Activated CD8-positive, alpha-beta memory T cell treated with anti-CD3 and anti-CD28 coated beads for 1 hour (primary cell): ENCODE results near the gene PDSS2.
A peak's percentile ranks its signal among the peaks of the same experiment; 100 is the strongest.
"Not testable (repeated sequence)": the region's sequence is repeated elsewhere in the genome, so short reads cannot be mapped to it uniquely, and the experiment has no call there.

Experiments
- DNase-seq, 2 donors: peaks; one replicate each; pipeline ENCODE4 v3.0.0-alpha.2; 2020; ENCODE audit warnings: low read depth in 1 of 2; ENCODE audit errors: extremely low read depth in 1 of 2

PDSS2 gene

DNA sequence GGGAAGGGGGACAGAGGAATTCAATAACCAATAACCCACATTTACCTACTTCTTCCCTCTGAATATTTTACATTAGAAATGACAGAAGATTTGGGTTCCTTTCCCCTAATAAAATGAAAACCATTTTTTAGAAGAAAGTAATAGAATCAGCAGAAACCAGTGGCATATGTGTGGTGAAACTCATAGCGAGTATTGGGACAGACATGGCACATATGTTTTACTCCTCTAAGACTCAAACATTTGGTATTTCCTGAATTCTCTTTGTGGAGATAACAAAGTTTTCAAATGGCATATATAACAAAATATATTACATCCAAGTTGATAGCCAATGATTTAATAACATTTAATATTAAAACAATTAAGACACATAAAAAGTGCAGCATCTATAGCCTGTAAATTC, 331.2 kb downstream of the PDSS2 start:
- no peak for DNase-seq

DNA sequence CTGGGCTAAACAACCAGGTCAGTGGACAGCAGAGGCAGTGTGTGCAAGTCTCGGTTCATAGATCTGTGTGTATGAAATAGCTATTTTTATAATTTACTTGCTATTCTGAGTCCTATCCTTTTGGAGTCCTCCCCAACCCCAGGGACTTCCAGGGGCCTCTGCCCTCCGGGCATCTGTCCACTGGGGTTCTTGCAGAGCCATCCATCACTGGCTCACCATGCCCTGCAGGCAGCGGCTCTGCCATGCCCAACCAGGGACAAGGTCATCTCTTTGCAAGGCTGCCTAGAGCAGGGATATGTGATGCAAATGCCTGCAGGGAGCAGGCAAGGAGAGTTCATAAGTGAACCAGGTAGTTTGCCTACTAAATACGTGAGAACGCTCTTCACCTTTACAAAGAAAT, 333.6 kb downstream of the PDSS2 start:
- no peak for DNase-seq

DNA sequence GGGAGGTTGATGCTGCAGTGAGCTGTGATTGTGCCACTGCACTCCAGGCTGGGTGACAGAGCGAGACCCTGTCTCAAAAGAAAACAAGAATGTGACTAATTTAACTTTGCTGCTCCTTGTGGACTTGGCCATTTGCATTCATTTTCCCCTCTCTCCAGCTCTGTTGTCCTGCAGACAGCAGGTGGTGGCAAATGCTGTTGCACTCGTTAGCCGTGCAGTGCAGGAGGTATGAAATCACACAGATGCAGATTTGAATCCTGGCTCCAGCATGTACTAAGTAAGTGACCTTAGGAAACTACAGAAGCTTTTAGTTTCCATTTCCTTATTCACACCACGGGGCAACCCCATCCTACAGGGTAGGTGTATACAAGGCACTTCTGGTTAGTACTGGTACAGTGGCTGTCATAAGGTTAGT, 334.4 kb downstream of the PDSS2 start:
- DNase-seq: no peak

DNA sequence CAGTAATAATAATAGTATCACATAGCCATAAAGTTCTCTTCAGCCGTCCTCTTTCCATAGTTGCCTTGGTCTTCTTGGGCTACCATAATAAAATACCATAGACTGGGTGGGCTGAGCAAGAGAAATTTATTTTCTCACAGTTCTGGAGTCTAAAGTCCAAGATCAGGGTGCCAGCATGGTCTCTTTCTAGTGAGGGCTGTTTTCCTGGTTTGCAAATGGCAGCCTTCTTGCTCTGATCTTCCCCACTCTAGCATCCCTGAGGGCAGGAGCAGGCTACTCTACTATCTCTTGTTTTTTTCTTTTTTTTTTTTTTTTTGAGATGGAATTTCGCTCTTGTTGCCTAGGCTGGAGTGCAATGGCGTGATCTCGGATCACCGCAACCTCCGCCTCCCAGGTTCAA, 335.9 kb downstream of the PDSS2 start:
- no peak for DNase-seq

DNA sequence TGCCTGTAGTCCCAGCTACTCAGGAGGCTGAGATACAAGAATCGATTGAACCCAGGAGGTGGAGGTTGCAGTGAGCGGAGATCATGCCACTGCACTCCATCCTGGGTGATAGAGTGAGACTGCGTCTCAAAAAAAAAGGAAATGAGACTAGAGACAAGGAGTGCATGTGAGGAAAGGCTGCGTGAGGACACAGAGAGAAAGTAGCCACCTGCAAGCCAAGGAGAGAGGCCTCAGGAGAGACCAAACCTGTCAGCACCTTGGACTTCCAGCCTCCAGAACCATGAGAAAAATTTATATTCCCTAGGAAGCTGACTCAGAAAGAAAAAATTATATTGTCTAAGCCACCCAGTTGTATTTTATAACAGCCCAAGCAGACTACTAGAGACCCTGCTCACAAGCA, 336.6 kb downstream of the PDSS2 start:
- DNase-seq: no peak

DNA sequence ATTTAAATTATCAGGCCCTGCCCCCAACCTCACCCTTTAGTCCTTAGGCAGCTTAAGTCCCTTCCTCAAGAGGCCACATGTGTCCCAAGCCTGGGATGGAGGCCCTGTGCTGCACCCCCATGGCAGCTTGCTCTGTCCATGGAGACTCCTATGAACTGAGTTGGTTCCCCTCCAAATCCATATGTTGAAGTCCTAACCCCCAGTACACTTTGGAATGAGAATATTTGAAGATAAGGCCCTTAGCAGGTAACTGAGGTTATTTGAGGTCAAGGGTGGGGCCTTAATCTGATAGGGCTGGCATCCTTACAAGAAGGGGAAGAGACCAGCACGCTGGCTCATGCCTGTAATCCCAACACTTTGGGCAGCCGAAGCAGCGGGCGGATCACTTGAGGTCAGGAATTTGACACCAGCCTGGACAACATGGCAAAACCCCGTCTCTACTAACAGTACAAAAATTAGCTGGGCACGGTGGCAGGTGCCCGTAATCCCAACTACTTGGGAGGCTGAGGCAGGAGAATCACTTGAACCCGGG, 337.3 kb downstream of the PDSS2 start:
- DNase-seq: no peak

DNA sequence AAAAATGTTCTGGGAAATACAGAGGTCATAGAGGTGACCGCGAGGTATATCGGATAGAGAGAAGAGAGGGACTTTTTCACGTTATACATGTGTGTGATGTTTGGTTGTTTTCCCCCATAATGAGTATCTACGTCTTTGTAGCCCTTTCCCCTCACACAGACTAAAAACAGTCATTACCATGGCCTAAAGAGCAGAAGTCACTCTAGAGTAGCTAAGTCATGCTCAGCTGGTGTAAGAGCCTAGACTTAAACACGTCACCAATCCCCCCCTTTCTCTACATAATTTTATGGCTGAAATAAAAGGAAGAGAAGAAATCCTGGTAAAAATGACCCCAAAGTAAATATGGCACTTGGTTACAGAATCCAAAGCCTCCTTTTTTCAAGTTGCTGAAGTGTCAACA, 338.1 kb downstream of the PDSS2 start:
- no peak for DNase-seq

DNA sequence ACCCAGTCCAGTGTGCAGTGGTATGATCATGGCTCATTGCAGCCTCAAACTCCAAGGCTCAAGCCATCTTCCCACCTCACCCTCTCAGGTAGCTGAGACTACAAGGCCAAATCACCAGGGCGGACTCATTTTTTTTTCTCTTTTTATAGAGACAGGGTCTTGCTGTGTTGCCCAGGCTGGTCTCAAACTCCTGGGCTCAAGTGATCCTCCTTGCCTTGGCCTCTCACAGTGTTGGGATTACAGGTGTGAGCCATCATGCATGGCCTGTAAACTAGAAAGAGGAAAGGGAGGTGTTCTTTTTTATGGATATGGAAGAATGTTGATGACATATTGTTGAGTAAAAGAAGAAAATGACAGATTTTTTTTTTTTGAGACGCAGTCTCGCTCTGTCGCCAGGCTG, 339.0 kb downstream of the PDSS2 start:
- no peak for DNase-seq

DNA sequence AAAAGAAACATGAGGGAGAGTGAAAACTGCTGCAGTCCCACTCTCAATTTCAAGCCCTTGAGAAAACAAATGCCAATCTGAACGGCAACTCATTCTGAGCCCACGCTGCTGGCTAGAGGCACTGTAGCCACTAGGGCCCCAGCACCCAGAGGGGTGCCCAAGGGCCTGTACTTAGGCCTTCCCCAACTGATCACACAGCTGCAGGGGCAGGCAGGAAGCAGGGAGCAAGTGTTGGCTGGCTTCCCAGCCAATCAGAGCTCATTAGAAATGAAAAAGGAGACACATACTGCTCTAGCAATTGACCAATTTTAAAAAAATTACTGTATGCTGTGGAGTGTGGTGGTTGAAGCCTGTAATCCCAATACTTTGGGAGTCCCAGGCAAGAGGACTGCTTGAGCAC, 340.4 kb downstream of the PDSS2 start:
- no peak for DNase-seq

DNA sequence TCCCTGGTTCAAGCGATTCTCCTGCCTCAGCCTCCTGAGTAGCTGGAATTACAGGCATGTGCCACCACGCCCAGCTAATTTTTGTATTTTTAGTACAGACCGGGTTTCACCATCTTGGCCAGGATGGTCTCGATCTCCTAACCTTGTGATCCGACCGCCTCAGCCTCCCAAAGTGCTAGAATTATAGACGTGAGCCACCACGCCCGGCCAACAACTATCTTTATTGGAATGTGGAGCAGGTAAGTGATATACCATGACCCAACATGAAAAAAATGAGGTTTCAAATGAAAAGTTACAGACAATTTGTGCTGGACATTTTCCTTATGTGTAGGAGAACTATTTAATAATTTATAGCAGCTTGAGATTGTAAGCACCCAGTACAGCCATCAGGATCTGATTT, 340.8 kb downstream of the PDSS2 start:
- not testable (repeated sequence) for DNase-seq

DNA sequence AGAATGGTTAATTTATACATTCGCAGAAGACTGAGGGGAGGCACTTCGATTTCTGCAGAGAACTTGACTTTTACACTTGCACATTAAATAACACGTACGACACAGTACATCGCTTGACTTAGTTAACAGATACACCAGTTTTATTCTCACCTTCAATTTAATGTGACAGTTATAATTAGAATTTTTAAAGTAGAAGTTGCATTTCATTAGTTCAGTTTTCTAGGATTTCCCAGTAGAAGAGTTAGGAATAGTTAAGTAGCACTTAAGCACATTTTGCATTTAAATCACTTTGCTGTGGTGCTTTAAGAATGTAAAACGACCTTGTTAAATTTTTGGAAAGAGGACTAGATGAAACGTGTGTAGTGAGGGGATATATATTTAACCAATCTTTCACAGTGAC, 342.4 kb downstream of the PDSS2 start:
- no peak for DNase-seq

DNA sequence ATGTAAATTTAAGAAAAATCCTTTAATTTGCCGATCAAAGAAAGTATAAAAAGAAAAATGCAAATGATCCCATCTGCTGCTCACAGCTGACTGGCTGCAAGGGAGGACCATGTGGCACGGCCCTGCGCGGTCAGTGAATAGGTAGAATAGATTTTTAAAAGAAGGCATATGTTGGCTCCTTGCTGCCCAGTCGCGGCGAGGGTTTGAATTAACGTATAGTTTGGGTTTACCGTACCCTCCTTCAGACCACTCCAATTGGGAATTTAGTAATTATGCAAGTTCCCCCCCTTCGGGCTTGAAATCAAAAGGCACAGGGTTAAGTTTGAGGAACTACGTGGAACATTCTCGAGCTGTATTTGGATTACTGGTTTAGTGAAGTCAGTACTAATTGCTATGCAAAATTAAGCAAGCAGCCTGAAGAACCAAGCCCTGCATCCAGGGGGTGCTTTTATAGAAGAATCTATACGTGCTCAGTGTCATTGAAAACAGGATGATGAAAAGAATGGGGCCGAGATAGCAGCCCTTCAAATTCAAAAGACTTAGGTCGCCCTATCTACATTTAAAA, 343.0 kb downstream of the PDSS2 start:
- DNase-seq: no peak

DNA sequence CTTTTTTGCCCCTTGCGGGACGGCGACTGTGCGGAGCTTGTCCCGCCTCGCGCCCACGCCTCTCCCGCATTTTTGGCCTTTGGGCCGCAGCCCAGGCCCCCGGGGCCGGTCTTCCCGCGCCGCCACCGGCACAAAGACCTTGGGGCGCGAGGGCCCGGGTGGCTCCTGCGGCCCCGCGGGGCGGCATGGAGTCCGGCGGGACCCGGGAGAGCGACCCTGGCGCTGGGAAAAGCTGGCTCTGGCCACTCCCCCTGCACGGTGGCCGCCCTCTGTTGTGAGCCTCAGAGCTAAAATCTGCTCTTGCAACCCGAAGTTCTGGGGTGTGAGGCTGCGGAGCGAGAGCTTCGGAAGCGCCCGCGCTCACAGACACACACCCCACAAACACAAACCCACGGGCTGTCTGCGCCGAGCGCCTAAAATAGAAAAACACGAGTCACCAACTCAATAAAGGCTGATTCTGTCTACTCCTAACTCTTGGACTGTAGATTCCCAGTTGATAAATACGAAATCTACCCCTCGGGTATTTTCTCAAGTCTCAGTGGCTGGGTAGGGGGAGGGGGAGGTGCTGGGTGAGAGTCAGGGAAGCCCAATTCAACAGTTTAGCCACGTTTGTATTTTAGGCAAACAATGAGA, 343.6 kb downstream of the PDSS2 start:
- no peak for DNase-seq

DNA sequence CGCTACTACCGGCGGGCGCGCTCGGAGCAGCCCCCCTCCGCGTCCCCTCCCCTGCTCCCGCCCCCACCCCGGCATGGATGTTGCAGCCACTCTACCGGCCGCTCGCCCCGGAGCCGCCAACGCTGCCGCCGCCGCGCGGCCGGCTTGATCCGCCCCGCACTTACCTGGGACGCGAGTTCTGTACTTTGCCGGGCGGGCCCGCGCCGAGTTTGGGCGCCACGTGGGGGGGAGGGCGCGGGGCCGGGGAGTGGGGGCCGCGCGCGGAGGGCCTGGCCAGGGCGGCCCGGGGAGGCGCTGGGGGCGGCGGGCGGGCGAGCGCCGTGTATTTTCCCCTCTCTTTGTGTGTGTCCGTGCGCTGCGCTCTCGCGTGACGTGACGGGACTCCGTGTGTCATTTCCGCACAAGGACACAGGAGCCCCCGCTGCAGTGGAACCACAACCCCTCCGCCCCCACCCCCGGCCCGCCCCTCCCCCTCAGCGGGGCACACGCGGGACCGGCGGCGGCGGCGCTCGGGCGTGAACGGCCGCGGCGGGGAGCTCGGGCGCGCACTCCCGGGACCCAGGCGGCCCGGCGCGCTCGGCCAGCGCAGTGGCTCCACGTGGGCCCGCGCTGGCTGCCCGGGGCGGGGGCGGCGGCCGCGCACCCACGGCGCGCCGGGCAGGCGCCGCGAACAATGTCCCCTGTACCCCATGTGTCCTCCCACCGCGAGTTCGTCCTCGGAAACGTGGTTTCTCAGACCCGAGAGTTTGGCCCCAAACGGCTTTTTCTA, 344.3 kb downstream of the PDSS2 start, which contains the start of gene BEND3:
BEND3 (minus strand) TSS at position 590 of the 769 bp plus-strand sequence. CDS start 16,230 bp downstream, outside the sequence.
- peak in 1 of 2 donors; percentile 5 for DNase-seq

DNA sequence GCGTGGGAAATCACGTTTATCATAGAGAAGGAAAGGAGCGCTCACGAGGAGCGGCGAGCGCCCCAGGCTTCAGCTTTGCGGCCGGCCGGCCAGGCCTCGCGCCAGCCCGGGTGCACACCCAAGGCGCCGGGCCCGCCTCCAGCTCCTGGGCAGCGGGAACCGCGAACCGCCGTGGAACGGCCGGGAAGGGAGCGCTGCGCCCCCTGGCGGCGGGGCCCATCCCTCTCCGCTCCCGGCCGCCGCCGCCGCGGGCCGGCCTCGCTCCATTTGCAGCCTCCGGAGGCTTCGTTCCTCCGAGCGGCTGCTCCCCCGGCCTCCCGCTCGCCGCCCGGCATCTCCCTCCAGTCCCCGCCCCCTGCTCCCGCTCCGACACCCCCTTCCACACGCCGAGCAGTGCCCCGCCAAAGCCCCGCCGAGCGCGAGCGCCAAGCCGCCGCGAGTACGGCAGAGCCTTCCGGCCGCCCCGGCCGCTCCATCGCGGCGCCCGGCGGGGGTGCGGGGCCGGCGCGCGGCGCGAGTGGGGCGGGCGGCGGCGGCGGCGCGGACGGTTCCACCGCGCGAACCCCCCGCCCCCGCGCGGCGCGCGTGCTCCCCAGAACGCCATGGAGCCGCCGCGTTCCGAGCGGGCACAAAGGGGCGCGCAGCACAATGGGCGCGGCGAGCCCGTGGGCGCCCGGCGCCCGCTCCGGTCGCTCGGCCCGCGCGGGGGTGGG, 345.0 kb downstream of the PDSS2 start:
- peak; percentile 19 to 63 for DNase-seq

DNA sequence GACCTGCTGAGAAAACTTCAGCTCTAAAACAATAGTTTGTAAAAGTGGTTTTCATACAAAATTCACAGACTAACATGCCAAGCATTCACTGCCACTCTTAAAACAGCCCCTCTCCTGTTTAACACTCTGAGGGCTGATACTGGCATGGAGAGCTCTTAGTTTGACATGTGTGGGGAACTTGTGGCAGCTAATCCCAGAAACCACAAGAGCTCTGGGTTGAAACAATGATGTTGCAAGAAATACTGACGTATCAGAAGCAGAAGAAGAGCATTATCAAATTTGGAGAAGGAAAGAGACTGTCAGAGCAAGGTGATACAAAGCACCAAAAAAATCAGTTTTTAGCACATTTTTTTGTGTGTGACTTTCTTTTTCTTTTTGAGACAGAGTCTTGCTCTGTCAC, 349.2 kb downstream of the PDSS2 start:
- DNase-seq: no peak

DNA sequence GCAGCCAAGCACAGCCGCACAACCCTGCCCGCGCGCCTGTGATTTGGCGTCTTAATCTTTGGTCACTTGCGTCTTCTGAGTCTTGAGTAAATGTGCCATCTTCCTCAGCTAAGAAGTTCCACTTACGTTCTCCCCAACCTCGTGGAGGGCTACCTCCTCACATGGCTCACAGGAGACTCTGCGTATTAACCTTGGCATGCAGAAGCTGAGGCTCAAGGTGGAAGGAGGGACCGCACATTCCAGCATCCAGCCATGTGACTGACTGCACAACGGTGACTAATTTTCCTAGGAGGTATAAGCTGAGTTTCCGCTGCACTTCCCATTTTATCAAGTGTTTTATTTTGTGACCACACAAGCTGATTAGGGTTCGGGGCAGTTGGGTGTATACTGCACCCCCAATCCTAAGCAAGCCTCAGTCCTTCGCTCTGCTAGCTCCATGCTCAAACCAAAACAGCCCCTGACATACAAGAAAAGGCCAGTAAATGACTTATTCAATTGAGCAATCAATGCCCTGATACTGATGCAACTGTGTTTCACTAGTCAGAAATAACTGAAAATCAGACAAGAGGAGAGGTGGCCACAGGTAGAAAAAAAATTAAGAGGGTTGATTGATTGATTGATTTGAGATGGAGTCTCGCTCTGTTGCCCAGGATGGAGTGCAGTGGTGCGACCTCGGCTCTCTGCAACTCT, 351.0 kb downstream of the PDSS2 start:
- DNase-seq: no peak

DNA sequence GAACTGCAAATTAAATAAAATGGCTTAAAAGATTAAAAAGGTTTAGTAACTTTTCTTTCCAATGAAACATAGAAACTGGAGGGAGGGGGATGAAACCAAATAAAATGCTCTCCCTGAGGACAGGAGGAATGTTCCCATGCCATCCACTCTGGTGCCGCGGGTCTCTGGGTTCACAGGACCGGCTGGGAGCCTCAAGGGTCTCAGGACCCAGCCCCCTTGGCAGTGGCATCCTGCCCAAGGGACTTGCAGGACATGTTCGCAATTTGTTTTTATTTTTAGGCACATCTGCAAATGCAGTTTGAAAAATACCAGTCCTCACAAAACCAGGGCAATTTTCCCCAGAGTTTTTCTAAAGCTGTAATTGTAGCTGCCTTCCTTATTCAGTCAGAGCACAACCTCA, 351.6 kb downstream of the PDSS2 start:
- no peak for DNase-seq

DNA sequence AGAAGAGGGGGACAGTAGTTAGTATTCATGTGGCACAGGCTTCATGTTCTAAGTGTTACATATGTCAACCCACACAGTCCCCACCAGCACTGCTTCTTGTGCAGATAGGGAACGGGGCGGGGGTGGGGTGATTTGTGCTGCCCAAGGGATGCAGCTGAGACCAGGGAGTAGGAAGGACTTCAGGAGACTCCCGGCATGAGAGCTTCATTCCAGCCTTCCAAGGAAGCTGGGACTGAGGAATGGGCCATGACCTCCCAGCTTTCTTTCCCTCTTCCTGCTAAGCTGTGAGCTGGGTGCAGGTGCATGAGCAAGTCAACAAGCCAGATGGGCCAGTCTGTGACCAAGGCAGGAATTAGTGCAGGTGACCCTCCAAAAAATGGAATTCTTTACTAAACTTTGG, 353.2 kb downstream of the PDSS2 start:
- DNase-seq: no peak

DNA sequence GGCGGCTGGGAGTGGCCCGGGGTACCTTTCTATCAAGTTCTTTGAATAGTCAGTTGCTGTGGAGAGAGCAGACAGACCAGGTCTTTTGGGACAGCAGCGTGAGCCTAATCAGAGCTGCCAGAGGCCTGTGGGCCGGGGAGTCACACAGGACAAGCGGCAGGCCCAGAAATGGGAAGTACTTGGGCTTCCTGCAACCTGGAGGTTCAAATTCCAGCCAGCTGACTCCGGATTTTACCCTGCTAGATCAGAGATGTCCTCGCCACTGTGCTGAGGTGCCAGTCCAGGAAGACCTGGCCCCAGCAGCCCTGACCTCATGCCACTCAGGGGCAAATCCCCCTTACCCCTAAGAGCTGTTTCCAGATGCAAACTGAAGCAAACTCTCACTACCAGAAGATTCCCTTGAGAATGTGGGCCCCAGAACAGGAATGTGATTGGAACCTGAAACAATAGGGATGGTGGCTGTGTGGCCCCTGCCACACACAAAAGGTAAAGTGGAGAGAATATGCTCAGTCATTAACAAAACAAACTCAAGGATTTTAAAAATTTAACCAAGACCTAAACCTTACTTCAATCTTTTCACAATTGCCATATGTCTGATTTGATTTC, 353.8 kb downstream of the PDSS2 start:
- DNase-seq: no peak
